GM18517 (cell line): ENCODE data around the gene DAZAP1.

Experiments
- ATAC-seq: cut with Tn5 transposase; IDR thresholded peaks from one replicate; pipeline ENCODE4 v1.9.1; 2021; ENCODE audit warnings: mild to moderate bottlenecking, moderate library complexity; ENCODE audit not compliant: unreplicated experiment

Gene DAZAP1

GRCh38 chr19:1393841-1394240 is 13.5 kb upstream of the DAZAP1 start:
- ATAC-seq: no peak

DNA sequence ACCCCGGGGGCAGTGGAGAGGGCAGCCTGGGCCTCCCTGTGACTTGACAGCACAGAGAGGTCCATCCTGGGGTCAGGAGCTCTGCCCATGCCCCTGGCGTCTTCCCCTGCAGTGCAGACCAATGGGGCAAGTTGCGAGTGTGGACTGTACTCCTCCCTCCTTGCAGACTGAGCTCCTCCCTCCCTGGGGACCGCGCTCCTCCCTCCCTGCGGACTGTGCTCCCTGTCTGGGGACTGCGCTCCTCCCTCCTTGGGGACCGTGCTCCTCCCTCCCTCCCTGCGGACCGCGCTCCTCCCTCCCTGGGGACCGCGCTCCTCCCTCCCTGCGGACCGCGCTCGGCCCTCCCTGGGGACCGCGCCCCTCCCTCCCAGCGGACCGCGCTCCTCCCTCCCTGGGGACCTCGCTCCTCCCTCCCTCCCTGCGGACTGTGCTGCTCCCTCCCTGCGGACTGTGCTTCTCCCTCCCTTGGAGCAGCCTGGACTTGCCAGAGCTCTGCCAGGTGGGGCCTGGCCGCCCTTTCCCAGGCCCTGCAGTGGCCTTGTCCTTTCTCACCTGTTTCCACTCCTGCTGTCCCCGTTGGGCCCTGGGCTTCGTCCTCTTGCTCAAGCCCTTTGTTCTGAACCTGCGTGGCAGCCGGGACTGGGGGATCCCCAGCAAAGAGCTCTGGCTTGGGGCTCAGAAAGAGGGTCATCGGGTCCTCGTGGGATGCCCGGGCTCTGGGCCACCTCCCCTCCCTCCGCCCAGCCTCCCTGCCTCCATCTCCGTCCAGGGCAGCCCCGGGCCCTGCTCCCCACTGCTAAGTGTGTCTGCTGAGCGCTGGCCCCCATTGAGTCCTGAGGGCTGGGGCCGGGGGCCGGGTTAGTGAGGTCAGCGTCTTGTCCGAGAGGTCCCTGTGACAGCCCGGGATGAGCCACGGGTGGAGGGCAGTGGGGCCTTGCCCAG is 12.9 kb upstream of the DAZAP1 start:
- ATAC-seq: no peak

- no peak for ATAC-seq
Observed at GRCh38 chr19:1395194-1396018, 12.0 kb upstream of the DAZAP1 start.

DNA sequence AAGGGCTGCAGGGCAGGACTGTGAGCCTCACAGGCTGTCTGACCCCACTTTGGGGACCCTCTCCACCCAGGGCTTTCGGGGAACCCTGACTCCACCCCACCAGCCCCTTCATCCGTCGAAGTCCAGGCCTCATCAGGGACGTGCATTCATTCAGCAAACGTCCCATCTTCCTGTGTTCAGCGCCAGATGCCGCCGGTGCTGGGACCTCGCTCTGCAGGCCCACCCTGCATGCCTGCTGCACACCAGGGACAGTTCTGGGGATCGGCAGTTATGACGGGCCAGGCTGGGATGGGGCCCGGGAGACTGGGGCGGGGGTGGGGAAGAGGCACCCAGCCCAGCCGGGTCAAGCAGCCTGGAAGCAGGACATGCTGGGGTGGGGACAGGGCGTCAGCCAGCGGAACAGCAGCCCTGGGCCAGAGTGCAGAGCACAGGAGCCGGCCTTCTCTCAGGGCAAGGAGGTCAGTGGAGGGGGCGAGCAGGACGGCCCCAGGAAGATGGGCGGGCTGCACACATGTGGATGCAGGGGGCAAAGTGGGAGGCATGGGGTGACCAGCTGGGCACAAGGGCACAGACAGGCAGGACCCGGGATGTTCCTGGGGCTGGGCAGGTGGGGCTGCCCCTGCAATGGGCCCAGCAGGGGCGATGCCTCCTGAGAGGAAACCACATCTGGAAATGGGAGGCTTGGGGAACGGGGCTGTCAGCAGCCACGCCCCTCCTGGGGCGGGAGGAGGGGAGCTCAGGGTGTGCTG is 11.2 kb upstream of the DAZAP1 start:
- ATAC-seq: no peak

- ATAC-seq: no peak
Observed at GRCh38 chr19:1396768-1397679, 10.4 kb upstream of the DAZAP1 start.

DNA sequence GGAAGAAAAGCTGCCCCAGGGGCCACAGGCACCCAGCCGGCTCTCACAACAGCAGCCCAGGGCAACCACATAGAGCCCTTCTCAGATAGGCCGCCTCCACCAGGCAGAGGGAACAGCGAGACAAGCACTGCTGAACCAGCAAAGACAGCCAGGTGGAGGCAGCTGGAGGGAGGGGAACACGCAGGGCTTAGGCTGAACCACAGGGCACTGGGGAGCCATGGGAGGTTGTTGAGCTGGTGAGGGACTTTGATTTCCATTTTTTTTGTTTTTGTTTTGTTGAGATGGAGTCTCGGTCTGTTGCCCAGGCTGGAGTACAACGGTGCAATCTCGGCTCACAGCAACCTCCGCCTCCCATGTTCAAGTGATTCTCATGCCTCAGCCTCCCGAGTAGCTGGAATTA is 9.5 kb upstream of the DAZAP1 start:
- ATAC-seq: no peak

- ATAC-seq: no peak
Observed at GRCh38 chr19:1399079-1399478, 8.3 kb upstream of the DAZAP1 start.

- no peak for ATAC-seq
Observed at GRCh38 chr19:1399745-1400144, 7.6 kb upstream of the DAZAP1 start.

DNA sequence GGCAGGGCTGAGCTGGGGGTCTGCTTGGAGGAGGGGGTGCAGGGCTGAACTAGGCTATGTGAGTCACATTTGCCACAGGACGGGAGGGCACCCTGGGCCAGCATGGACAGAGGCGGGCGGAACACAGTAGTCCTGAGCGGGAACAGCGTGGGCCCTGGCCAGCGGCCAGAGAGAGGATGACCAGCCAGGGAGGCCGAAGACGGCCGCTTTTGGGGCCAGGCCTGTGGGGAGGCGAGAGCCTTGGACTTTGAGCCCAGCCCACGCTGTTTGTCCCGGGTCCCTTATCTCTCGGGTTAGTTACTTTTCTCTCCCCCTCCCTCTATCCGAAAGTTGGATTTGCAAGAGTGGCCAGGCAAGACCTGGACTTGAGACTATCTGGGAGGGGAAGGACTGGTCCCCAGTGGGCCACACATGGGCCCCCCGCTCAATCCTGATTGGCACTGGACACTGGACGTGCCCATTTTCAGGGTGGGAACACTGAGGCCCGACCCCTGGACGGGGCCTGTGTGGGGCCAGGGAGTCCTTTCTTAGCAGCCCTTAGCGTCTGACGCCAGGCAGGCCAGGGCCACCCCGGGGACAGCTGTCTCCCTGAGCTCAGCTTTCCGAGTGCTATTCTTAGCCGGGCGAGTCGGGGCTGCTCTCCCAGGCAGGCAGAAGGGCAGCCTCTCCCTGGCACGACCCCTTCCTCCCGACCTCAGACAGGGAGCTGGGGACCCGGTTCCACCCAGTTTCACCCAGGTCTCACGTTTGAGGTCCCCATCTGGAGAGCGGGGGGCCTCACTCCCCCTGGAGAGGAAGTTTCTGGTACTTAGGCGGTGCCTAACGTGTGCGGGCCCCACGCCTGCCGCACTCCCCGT is 6.9 kb upstream of the DAZAP1 start:
- no peak for ATAC-seq

DNA sequence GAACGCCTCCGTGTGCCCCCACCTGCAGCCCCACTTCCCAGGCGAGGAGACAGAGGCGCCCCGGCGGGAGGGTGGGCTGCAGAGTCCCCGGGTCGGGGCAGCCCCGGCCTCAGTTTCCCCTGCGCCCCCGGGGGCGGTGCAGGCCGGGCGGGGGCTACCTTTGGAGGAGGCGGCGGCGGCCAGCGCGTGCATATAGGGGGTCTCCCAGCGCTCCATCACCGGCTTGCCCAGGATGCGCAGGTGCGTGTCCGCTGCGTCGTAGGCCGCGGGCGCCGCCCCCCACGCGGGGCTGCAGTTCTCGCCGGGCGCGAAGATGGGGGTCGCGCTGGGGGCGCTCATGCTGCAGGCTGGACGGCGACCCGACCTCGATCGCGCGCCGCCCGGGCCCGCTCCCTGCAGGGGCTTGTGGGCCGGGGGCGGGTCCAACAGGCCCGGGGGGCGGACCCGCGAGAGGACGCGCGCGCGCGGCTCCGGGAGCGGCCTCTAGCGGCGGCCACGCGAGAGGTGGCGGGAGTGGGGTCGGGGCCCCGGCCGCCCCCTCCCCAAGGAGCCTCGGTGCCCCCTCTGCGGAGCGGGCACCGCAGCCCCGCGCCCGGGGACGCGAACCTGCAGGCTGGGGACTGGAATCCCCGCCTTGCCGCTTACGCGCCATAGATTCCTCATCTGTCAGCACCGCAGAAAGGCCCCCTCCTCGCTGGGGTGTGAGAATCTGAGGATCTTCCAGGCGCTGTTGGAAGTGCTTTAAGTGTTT is 6.1 kb upstream of the DAZAP1 start, which contains the start of gene GAMT:
Gene GAMT (minus strand): TSS at position 405 of the 751 bp plus-strand sequence. CDS start 66 bp downstream, at position 339.
- ATAC-seq: no peak

DNA sequence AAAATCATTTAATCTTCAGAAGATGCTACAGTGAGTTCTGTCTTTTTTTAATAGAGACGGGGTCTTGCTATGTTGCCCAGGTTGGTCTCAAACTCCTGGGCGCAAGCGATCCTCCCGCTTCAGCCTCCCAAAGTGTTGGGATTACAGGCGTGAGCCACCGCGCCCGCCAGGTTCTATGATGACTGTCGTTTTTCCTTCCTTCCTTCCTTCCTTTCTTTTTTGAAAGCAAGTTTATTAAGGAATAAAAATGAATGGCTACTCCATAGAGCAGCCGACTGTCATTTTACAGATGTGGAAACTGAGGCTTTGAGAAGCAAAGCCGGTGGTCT is 5.5 kb upstream of the DAZAP1 start:
- no peak for ATAC-seq

- no peak for ATAC-seq
Observed at GRCh38 chr19:1402411-1403070, 4.8 kb upstream of the DAZAP1 start.

GRCh38 chr19:1406774-1407527 is 435 bp upstream of the DAZAP1 start:
- ATAC-seq: peak; percentile 66

GRCh38 chr19:1408300-1409203 is 1.2 kb downstream of the DAZAP1 start:
- ATAC-seq: no peak

DNA sequence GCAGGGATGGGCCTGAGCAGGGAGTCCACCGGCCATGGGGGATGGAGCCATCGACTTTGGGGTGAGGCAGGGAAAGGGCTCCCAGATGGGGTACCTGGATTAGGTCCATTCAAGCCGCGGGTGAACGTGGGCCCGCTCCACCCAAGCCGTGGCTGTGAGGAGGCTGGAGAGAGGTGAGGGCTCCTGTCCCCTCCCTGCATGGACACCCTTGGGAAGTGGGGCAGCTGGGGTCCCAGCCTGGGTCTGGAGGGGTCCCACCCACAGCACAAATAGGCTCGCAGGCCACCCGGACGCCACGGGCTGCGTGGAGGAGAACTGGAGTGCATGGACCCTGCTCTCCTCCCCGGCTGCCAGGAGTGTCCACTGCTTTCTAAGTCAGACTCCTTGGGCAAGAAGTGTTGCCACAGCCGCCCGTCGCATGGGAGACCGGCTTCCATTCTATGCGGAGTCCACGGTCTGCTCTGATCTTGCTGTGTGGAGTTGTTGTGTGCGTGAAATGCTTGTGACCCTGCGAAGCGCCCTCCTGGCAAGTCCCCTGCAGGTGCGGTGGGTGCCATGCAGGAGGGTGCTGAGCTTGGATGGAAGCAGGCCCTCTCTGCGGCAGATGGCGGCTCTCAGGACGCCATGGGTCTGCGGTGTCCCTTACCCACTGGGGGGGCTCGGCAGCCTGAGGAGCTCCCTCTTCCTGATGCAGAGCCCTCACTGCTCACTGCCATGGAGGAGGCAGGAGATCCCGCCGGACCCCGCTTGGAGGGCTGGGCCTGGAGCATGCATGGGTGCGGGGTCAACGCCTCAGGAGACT is 2.0 kb downstream of the DAZAP1 start:
- no peak for ATAC-seq
